SK-N-SH (cell line): ENCODE results near the gene LMOD2.

Experiments
- CTCF ChIP-seq: fragments of 200-600 bp; sonication (generic); IDR thresholded peaks from 2 replicates; pipeline ENCODE4 v1.6.1; 2017; ENCODE audit warnings: antibody characterized with exemption, mild to moderate bottlenecking, moderate library complexity
- GABPA ChIP-seq: IDR thresholded peaks from 2 replicates; pipeline ENCODE4 v1.4.0; 2012; ENCODE audit warnings: low read depth, mild to moderate bottlenecking
- POLR2AphosphoS5 ChIP-seq: IDR thresholded peaks from 2 replicates; pipeline ENCODE4 v1.6.1; 2012; ENCODE audit warnings: low read depth, low read length
- RAD21 ChIP-seq: IDR thresholded peaks from 2 replicates; pipeline ENCODE4 v1.6.1; 2012; ENCODE audit warnings: mild to moderate bottlenecking, low read length

DNA sequence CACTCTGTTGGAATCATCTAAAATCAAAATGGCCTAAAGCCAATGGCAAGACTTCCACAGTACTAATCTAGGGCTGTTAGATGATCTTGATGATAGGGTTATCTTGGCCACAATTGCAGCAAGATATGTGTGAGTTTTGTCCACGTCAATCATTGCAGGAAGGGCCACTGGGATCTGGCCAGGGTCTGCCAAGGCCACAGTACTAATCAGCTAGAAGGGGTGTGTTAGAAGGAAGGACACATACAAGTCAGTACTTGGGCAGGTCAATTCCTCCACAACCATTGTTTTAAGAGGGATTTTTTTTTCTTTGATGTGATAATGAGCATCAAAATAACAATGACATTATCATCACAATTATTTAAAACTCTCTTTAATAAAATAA lies 1.6 kb downstream of the LMOD2 start:
- TF ChIP-seq CTCF (no peak), POLR2AphosphoS5 (no peak), RAD21 (no peak), GABPA (no peak)
